H1 (cell line): ENCODE results near the gene DMXL1. TPM values are rescaled to one million over a fixed set of nuclear protein-coding genes. Genes with fewer than 3 reads are reported as not detected.

ENCODE experiments used
- BCL11A ChIP-seq, 2 experiments: IDR thresholded peaks; one replicate each; pipeline ENCODE4 v1.6.1; 2011; ENCODE audit warnings: low read depth in 2 of 2, low read length in 2 of 2, mild to moderate bottlenecking in 2 of 2
- CEBPB ChIP-seq: IDR thresholded peaks from 2 replicates; pipeline ENCODE4 v1.6.1; 2012; ENCODE audit warnings: low read depth, low read length
- CHD2 ChIP-seq: IDR thresholded peaks from 2 replicates; pipeline ENCODE4 v1.6.1; 2012; ENCODE audit warnings: low read length, improper control_type of control experiment
- KDM1A ChIP-seq: fragments of 200-600, 300-600 bp; sonication (generic); IDR thresholded peaks from 2 replicates; pipeline ENCODE4 v1.7.1; 2016; ENCODE audit warnings: mild to moderate bottlenecking, low read length, borderline replicate concordance
- NANOG ChIP-seq: IDR thresholded peaks from 2 replicates; pipeline ENCODE4 v1.6.1; 2011; ENCODE audit warnings: low read length, low read depth, mild to moderate bottlenecking, inconsistent platforms; ENCODE audit not compliant: insufficient read depth, poor library complexity, severe bottlenecking
- SAP30 ChIP-seq: fragments of 300-600 bp; sonication (generic); IDR thresholded peaks from 2 replicates; pipeline ENCODE4 v1.7.1; 2012; ENCODE audit warnings: low read length, moderate library complexity, mild to moderate bottlenecking, inconsistent platforms; ENCODE audit not compliant: insufficient read depth, insufficient replicate concordance
- TAF1 ChIP-seq: IDR thresholded peaks from 2 replicates; pipeline ENCODE4 v1.6.1; 2011; ENCODE audit warnings: mild to moderate bottlenecking, low read depth, low read length
- polyA plus RNA-seq, 7 experiments: library from polyadenylated mRNA; depleted of rRNA in 3 of 7; stranded (reverse) in 5 of 7; unstranded in 2 of 7; fragments of >200 nt in 5 of 7; fragments of 200-250 nt in 2 of 7; gene quantifications; 1 replicate in 5 of 7; 2 replicates in 1 of 7; 4 replicates in 1 of 7; pipeline versions ENCODE4 v1.2.1 to v1.2.3, GENCODE V29; 2011 to 2013; ENCODE audit warnings: missing spikeins in 2 of 7, mixed read lengths in 2 of 7
- total RNA-seq: library from RNA; stranded (reverse); fragmentation: NEBNext Ultra II Directional; extraction: Animal tissue kit (Norgen Biotek cat#: 25700); gene quantifications from 2 replicates; pipeline ENCODE4 v1.2.1, GENCODE V29; 2021

The DMXL1 gene
- total and polyA plus RNA-seq, 2 of the 8 experiments (the other 6 are each of a cell fraction or from before 2014, with no cell fraction given): 10.1 to 43.9 TPM

- TF ChIP-seq SAP30 (no peak), KDM1A (no peak), TAF1 (no peak), NANOG (no peak), CEBPB (no peak), CHD2 (no peak), BCL11A (IDR thresholded peaks at IDR 0.05; ENCODE audit: low read depth in 2 of 2, low read length in 2 of 2) (no peak)
These were observed 199.3 kb downstream of the DMXL1 start (continued) for GRCh38 chr5:119270121-119270565.
